GM10266 (cell line): Measurements from ENCODE around the gene CIC.
"Not testable (repeated sequence)": the region's sequence is repeated elsewhere in the genome, so short reads cannot be mapped to it uniquely, and the experiment has no call there.

Source experiments
- DNase-seq: peaks from one replicate; pipeline ENCODE4 v3.0.0; 2012; ENCODE audit errors: extremely low spot score
- CTCF ChIP-seq: IDR thresholded peaks from 2 replicates; pipeline ENCODE4 v1.5.1; 2012; ENCODE audit warnings: mild to moderate bottlenecking, low read depth; ENCODE audit not compliant: control insufficient read depth, insufficient read depth; ENCODE audit errors: missing control alignments

CIC gene

GRCh38 chr19:42328106-42328505 lies 59.1 kb downstream of the CIC start:
- TF ChIP-seq CTCF: no peak
- DNase-seq: no peak

- no peak for TF ChIP-seq CTCF
- DNase-seq: no peak
These were observed 59.8 kb downstream of the CIC start for GRCh38 chr19:42328854-42329253.

- no peak for DNase-seq
- TF ChIP-seq CTCF: no peak
These were observed 61.2 kb downstream of the CIC start for GRCh38 chr19:42330241-42330711.

- DNase-seq: not testable (repeated sequence)
These were observed 62.3 kb downstream of the CIC start for GRCh38 chr19:42331333-42331732.

GRCh38 chr19:42332059-42332458 lies 63.0 kb downstream of the CIC start:
- TF ChIP-seq CTCF: no peak
- DNase-seq: no peak

- DNase-seq: no peak
- TF ChIP-seq CTCF: no peak
These were observed 64.0 kb downstream of the CIC start for GRCh38 chr19:42333018-42333417.

- no peak for TF ChIP-seq CTCF
- DNase-seq: no peak
These were observed 65.1 kb downstream of the CIC start for GRCh38 chr19:42333975-42334696.

GRCh38 chr19:42334697-42335373 lies 65.8 kb downstream of the CIC start:
- TF ChIP-seq CTCF: no peak
- DNase-seq: no peak
